ENCODE data around the gene CMPK2. TPM values are rescaled to one million over a fixed set of nuclear protein-coding genes. Genes with fewer than 3 reads are reported as not detected.
"Not testable (repeated sequence)": the region's sequence is repeated elsewhere in the genome, so short reads cannot be mapped to it uniquely, and the experiment has no call there.

CMPK2 gene
- total and polyA plus RNA-seq, 2 experiments from 2014 or later, result 4.1 to 5.4 TPM

- no peaks in the 10 kb centered on the region for H3K9me3 ChIP-seq (ENCODE audit: low read depth)
- DNase-seq (ENCODE audit: low spot score), result no peak
- H4K20me1 ChIP-seq (ENCODE audit: insufficient read depth, poor library complexity, severe bottlenecking), result no peaks in the 10 kb centered on the region
- peaks cover 6% of the 10 kb centered on the region for H3K27me3 ChIP-seq
- H3K79me2 ChIP-seq, result no peaks in the 10 kb centered on the region
- H3K4me2 ChIP-seq, result no peak overlapping the region
- no peak overlapping the region for H3K27ac ChIP-seq
- no peaks in the 10 kb centered on the region for H3K9me2 ChIP-seq (replicated peaks; ENCODE audit: insufficient read depth)
- no peak overlapping the region for H3K4me3 ChIP-seq
- 86% methylated on average over 2 of the region's 2 CpGs for WGBS (ENCODE audit: low lambda C conversion rate, missing lambda C conversion rate)
- H3K4me1 ChIP-seq (ENCODE audit: insufficient read depth), result no peaks in the 10 kb centered on the region
- H3K36me3 ChIP-seq (replicated peaks; ENCODE audit: insufficient read depth, low read depth), result no peaks in the 10 kb centered on the region
- no peak for TF ChIP-seq CTCF (IDR thresholded peaks at IDR 0.05; ENCODE audit: poor library complexity)
- TF ChIP-seq EZH2phosphoT487 (IDR thresholded peaks at IDR 0.05; ENCODE audit: low read depth, severe bottlenecking, unreplicated experiment), result no peak
- no peak for TF ChIP-seq EZH2 (IDR thresholded peaks at IDR 0.05; ENCODE audit: borderline replicate concordance)
- H2AFZ ChIP-seq, result no peak overlapping the region
Observed at GRCh38 chr2:6908291-6908690, 42.6 kb upstream of the CMPK2 start.

- 72% methylated on average over 1 of the region's 1 CpG for WGBS (ENCODE audit: low lambda C conversion rate, missing lambda C conversion rate)
- no peak overlapping the region for H3K4me3 ChIP-seq
- H3K4me2 ChIP-seq, result no peak overlapping the region
- H3K4me1 ChIP-seq (ENCODE audit: insufficient read depth), result no peaks in the 10 kb centered on the region
- H3K27ac ChIP-seq, result no peak overlapping the region
- TF ChIP-seq EZH2phosphoT487 (IDR thresholded peaks at IDR 0.05; ENCODE audit: low read depth, severe bottlenecking, unreplicated experiment) (no peak), EZH2 (IDR thresholded peaks at IDR 0.05; ENCODE audit: borderline replicate concordance) (no peak), CTCF (IDR thresholded peaks at IDR 0.05; ENCODE audit: poor library complexity) (no peak)
- H3K36me3 ChIP-seq (replicated peaks; ENCODE audit: insufficient read depth, low read depth), result no peaks in the 10 kb centered on the region
- no peaks in the 10 kb centered on the region for H3K9me3 ChIP-seq (ENCODE audit: low read depth)
- H3K9me2 ChIP-seq (replicated peaks; ENCODE audit: insufficient read depth), result no peaks in the 10 kb centered on the region
- H2AFZ ChIP-seq, result no peak overlapping the region
- no peaks in the 10 kb centered on the region for H4K20me1 ChIP-seq (ENCODE audit: insufficient read depth, poor library complexity, severe bottlenecking)
- H3K27me3 ChIP-seq, result peaks cover 6% of the 10 kb centered on the region
- H3K79me2 ChIP-seq, result no peaks in the 10 kb centered on the region
- DNase-seq (ENCODE audit: low spot score), result no peak
Observed at GRCh38 chr2:6906165-6906741, 40.5 kb upstream of the CMPK2 start.

GRCh38 chr2:6905668-6906067 lies 40.0 kb upstream of the CMPK2 start:
- H3K27ac ChIP-seq, result no peak overlapping the region
- no peaks in the 10 kb centered on the region for H3K9me2 ChIP-seq (replicated peaks; ENCODE audit: insufficient read depth)
- no peaks in the 10 kb centered on the region for H3K9me3 ChIP-seq (ENCODE audit: low read depth)
- no peak overlapping the region for H2AFZ ChIP-seq
- no peak overlapping the region for H3K4me3 ChIP-seq
- H3K79me2 ChIP-seq, result no peaks in the 10 kb centered on the region
- no peak for TF ChIP-seq EZH2 (IDR thresholded peaks at IDR 0.05; ENCODE audit: borderline replicate concordance)
- H3K4me1 ChIP-seq (ENCODE audit: insufficient read depth), result no peaks in the 10 kb centered on the region
- WGBS (ENCODE audit: low lambda C conversion rate, missing lambda C conversion rate), result 92% methylated on average over 1 of the region's 1 CpG
- no peak overlapping the region for H3K4me2 ChIP-seq
- DNase-seq (ENCODE audit: low spot score), result no peak
- no peaks in the 10 kb centered on the region for H3K36me3 ChIP-seq (replicated peaks; ENCODE audit: insufficient read depth, low read depth)
- H4K20me1 ChIP-seq (ENCODE audit: insufficient read depth, poor library complexity, severe bottlenecking), result no peaks in the 10 kb centered on the region
- peaks cover 3% of the 10 kb centered on the region for H3K27me3 ChIP-seq

- not testable (repeated sequence) for H3K36me3 ChIP-seq (replicated peaks; ENCODE audit: insufficient read depth, low read depth); H3K4me3 ChIP-seq; H3K4me1 ChIP-seq (ENCODE audit: insufficient read depth); H3K79me2 ChIP-seq; H2AFZ ChIP-seq; H3K4me2 ChIP-seq; H4K20me1 ChIP-seq (ENCODE audit: insufficient read depth, poor library complexity, severe bottlenecking); H3K27ac ChIP-seq; H3K9me3 ChIP-seq (ENCODE audit: low read depth); DNase-seq (ENCODE audit: low spot score); H3K9me2 ChIP-seq (replicated peaks; ENCODE audit: insufficient read depth); H3K27me3 ChIP-seq
- WGBS (ENCODE audit: low lambda C conversion rate, missing lambda C conversion rate), result 90% methylated on average over 2 of the region's 2 CpGs
Observed at GRCh38 chr2:6902581-6902980, 36.9 kb upstream of the CMPK2 start.
